Retinal pigment epithelial cell (primary cell): ENCODE data around the gene PPP1R9A.

Experiments used
- DNase-seq: peaks from one replicate; pipeline ENCODE4 v3.0.0-alpha.2; 2010; ENCODE audit warnings: low read depth
- H3K4me3 ChIP-seq: 2 replicates; pipeline ENCODE4 v1.5.1; 2011; ENCODE audit warnings: mild to moderate bottlenecking, low read length, control low read depth, moderate library complexity
- CTCF ChIP-seq: conservative IDR thresholded peaks from 2 replicates; pipeline ENCODE4 v1.5.1; 2011; ENCODE audit warnings: low read depth, low read length, control low read depth, inconsistent platforms

The PPP1R9A gene

DNA sequence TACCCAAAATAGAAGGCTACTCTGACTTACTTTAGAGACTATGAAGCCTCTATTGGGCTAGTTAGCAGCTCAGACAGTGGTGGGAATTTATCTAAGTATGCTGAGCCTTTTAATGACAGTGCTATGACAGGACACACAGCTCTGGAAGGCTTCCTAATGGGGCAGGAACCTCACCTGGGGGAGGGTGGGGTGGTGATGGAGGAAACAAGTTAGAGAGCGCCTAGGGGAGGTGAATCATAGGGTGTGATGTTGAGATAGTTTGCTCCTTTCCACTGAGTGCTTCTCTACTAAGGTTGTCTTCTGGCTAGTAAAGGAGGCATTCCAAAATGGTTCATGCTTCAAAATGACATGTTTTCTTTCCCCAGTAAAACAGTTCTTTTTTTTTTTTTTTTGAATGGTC is 42.1 kb downstream of the PPP1R9A start:
- no peak overlapping the region for H3K4me3 ChIP-seq
- TF ChIP-seq CTCF, result no peak
- no peak for DNase-seq

DNA sequence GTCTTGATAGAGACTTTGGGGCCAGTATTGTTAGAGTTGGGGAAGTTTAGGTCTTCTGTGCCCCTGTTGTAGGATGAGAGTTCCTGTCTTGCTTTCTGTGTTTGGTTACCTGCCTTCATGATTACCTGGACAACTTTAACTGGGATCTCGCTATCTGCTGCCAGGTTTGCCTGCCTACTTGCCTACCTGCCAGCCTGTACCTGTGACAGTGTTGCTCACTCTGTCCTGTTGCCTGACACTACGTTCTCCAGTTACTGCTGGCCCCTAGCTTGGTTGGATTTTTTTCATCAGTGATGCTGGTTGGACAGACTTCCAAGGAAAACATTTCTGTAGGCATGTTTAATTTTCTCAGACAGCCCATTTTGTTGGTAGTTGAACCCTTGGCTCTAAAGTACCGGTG is 48.4 kb downstream of the PPP1R9A start:
- DNase-seq, result no peak
- H3K4me3 ChIP-seq, result no peak overlapping the region
- TF ChIP-seq CTCF, result no peak

GRCh38 chr7:94957061-94957460 is 49.7 kb downstream of the PPP1R9A start:
- H3K4me3 ChIP-seq, result no peak overlapping the region
- no peak for TF ChIP-seq CTCF
- DNase-seq, result no peak

GRCh38 chr7:94962661-94963060 is 55.3 kb downstream of the PPP1R9A start:
- TF ChIP-seq CTCF, result no peak
- DNase-seq, result no peak
- H3K4me3 ChIP-seq, result no peak overlapping the region

- H3K4me3 ChIP-seq, result no peak overlapping the region
- TF ChIP-seq CTCF, result no peak
- DNase-seq, result no peak
Observed at GRCh38 chr7:94969434-94970084, 62.2 kb downstream of the PPP1R9A start.

DNA sequence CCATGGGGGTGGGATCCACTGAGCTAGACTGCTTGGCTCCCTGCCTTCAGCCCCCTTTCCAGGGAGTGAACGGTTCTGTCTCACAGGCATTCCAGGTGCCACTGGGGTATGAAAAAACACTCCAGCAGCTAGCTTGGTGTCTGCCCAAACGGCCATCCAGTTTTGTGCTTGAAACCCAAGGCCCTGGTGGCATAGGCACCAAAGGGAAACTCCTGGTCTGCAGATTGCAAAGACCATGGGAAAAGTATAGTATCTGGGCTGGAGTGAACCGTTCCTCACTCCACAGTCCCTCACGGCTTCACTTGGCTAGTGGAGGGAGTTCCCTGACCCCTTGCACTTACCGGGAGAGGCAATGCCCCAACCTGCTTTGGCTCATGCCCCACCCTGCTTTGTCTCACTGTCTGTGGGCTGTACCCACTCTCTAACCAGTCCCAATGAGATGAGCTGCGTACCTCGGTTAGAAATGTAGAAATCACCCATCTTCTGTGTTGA is 62.7 kb downstream of the PPP1R9A start:
- no peak overlapping the region for H3K4me3 ChIP-seq
- no peak for DNase-seq
- TF ChIP-seq CTCF, result no peak

DNA sequence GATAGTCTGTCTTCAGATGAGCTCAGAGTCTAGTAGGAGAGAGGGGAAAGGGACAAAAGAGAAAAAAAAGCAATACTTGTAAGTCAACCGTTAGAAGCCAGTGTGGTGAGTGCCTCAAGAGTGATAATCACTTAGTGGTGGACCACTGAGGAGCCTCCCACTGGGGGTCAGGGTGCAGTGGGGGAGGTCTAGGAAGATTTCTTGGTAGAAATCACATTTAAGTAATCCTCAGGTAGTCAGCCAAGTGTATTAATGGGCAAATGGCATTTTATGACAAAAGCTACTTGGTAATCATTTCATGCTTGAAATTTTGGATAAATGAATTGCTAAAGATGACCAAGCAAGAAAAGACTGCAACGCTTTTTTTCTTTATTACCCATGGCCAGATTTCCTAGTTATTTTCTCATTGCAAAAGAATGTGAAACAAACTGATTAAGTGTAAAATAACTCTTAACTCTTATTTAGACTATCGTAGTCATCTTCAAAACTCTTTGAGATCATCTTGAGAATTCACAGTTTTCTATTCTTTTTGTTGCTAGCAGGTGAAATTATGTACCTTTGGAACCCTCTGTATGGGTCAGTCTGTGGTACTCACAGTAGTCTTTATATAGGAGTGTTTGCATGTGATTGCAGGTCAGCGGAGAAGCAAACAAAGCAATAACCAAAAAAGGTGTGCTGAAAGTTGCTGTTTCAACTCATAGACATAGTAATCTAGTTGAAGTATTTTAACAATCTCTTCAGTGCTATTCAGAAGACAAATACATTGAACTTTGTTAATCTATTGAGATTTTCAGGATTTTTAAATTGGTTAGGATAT is 63.9 kb downstream of the PPP1R9A start:
- no peak overlapping the region for H3K4me3 ChIP-seq
- no peak for TF ChIP-seq CTCF
- DNase-seq, result no peak
